Natural killer cell (primary cell): Measurements from ENCODE around the gene SPATS2L. TPM values are rescaled to one million over a fixed set of nuclear protein-coding genes. Genes with fewer than 3 reads are reported as not detected.

ENCODE experiments used
- ATAC-seq, 3 donors: fragments of 150-1000 bp in 2 of 3; fragments of 200-7000 bp in 1 of 3; cut with Tn5 transposase; 1 replicate in 1 of 3; 2 replicates in 2 of 3; pipeline ENCODE4 v1.10.0; 2021; ENCODE audit warnings: mild to moderate bottlenecking in 2 of 3, moderate library complexity in 2 of 3
- DNase-seq, 2 donors: peaks; one replicate each; pipeline versions ENCODE4 v3.0.0 to v3.0.0-alpha.2; 2013 to 2021; ENCODE audit warnings: mixed read lengths in 1 of 2
- H3K27ac ChIP-seq: one replicate; pipeline ENCODE4 v1.5.1; 2013; ENCODE audit warnings: mild to moderate bottlenecking, low read length
- H3K27me3 ChIP-seq: one replicate; pipeline ENCODE4 v1.6.1; 2013; ENCODE audit warnings: low read length; ENCODE audit not compliant: control insufficient read depth, insufficient read depth
- H3K36me3 ChIP-seq: one replicate; pipeline ENCODE4 v1.6.1; 2013; ENCODE audit warnings: low read length; ENCODE audit not compliant: control insufficient read depth, insufficient read depth
- H3K4me1 ChIP-seq: one replicate; pipeline ENCODE4 v1.6.1; 2013; ENCODE audit warnings: low read length; ENCODE audit not compliant: control insufficient read depth, insufficient read depth
- H3K4me3 ChIP-seq: one replicate; pipeline ENCODE4 v1.5.1; 2013; ENCODE audit warnings: low read length
- H3K9me3 ChIP-seq: one replicate; pipeline ENCODE4 v1.6.1; 2013; ENCODE audit warnings: low read length; ENCODE audit not compliant: control insufficient read depth, insufficient read depth
- H3K27ac Mint-ChIP-seq, 2 donors: one replicate each; pipeline ENCODE4 v1.8.0; 2022; ENCODE audit warnings: mild to moderate bottlenecking in 2 of 2, mixed read lengths in 2 of 2, moderate library complexity in 1 of 2
- H3K27me3 Mint-ChIP-seq, 2 donors: one replicate each; pipeline ENCODE4 v1.8.0; 2022; ENCODE audit warnings: low read depth in 2 of 2, mixed read lengths in 2 of 2
- H3K36me3 Mint-ChIP-seq: one replicate; pipeline ENCODE4 v1.8.0; 2022; ENCODE audit warnings: mixed read lengths
- H3K4me1 Mint-ChIP-seq, 2 donors: one replicate each; pipeline ENCODE4 v1.8.0; 2022; ENCODE audit warnings: mixed read lengths in 2 of 2
- H3K4me3 Mint-ChIP-seq: one replicate; pipeline ENCODE4 v1.8.0; 2022; ENCODE audit warnings: mild to moderate bottlenecking, moderate library complexity, mixed read lengths
- H3K9me3 Mint-ChIP-seq, 2 donors: one replicate each; pipeline ENCODE4 v1.8.0; 2022; ENCODE audit warnings: mixed read lengths in 2 of 2
- CTCF ChIP-seq: fragments of 200-600 bp; IDR thresholded peaks from one replicate; pipeline ENCODE4 v1.8.0; 2022; ENCODE audit warnings: antibody characterized with exemption
- WGBS: methylation state at CpG from one replicate; pipeline ENCODE4 v1.1.7; 2013; ENCODE audit warnings: missing lambda C conversion rate; ENCODE audit not compliant: insufficient coverage; 5-methylcytosine and 5-hydroxymethylcytosine counted together
- intact Hi-C: fragments of 100-400 bp; cut with micrococcal nuclease; formaldehyde crosslinking; loops from one replicate; pipeline ENCODE4 v1.14.2; 2022
- total RNA-seq, 4 donors: library from RNA; stranded (reverse); fragments of 120-200 nt in 1 of 4; gene quantifications; one replicate each; pipeline versions ENCODE4 v1.2.3 to v1.2.4, GENCODE V29; 2013 to 2022

The SPATS2L gene
- total RNA-seq, 3 donors from 2014 or later (not counting 1 experiment from before 2014, with no cell fraction given): 3.8 to 10.9 (median 4.4) TPM

- Histone ChIP-seq H3K4me3 (no peak overlapping the region), H3K4me1 (no peaks in the 10 kb centered on the region), H3K36me3 (no peaks in the 10 kb centered on the region), H3K27me3 (no peaks in the 10 kb centered on the region), H3K27ac (no peak overlapping the region), H3K9me3 (no peaks in the 10 kb centered on the region)
- no peak for TF ChIP-seq CTCF
- ATAC-seq (no peak), DNase-seq (no peak)
- Mint-ChIP-seq H3K4me3 (no peak overlapping the region), H3K27me3 (no peaks in the 10 kb centered on the region), H3K27ac (no peak overlapping the region), H3K36me3 (no peaks in the 10 kb centered on the region), H3K9me3 (no peaks in the 10 kb centered on the region), H3K4me1 (no peaks in the 10 kb centered on the region)
- intact Hi-C loops: no loop called here
- WGBS: 95% methylated on average over 3 of the region's 3 CpGs
These were observed 23.3 kb downstream of the SPATS2L start for GRCh38 chr2:200329798-200330197.

- Mint-ChIP-seq H3K36me3 (no peaks in the 10 kb centered on the region), H3K9me3 (no peaks in the 10 kb centered on the region), H3K27ac (no peak overlapping the region), H3K4me1 (no peaks in the 10 kb centered on the region), H3K4me3 (no peak overlapping the region), H3K27me3 (no peaks in the 10 kb centered on the region)
- no peaks in the 10 kb centered on the region for H3K27me3 ChIP-seq
- H3K4me1 ChIP-seq: no peaks in the 10 kb centered on the region
- intact Hi-C loops: no loop called here
- no peak overlapping the region for H3K27ac ChIP-seq
- TF ChIP-seq CTCF: no peak
- no peak for DNase-seq
- no peaks in the 10 kb centered on the region for H3K36me3 ChIP-seq
- ATAC-seq: no peak
- H3K4me3 ChIP-seq: no peak overlapping the region
- WGBS: 89% methylated on average over 3 of the region's 5 CpGs
- no peaks in the 10 kb centered on the region for H3K9me3 ChIP-seq
These were observed 24.0 kb downstream of the SPATS2L start for GRCh38 chr2:200330351-200331060.

DNA sequence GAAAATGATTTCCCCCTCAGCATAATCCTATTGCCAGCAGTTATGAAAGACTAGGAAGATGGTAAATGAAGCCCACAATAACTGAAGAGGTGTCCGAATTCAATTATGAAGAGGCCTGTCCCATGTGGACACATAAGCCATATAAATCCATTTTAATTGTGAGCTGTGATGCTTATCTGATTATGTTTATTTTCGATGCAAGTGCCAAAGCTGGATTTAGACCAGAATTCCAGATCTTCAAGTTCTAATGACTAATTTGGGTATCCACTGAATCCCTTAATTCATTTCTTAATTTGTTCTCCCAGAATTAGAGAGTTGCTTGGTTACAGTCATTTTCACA lies 24.5 kb downstream of the SPATS2L start:
- no peak for DNase-seq
- no peaks in the 10 kb centered on the region for H3K4me1 ChIP-seq
- no peaks in the 10 kb centered on the region for H3K9me3 ChIP-seq
- no peaks in the 10 kb centered on the region for H3K36me3 Mint-ChIP-seq
- H3K4me1 Mint-ChIP-seq: no peaks in the 10 kb centered on the region
- H3K27ac ChIP-seq: no peak overlapping the region
- no peaks in the 10 kb centered on the region for H3K27me3 Mint-ChIP-seq
- intact Hi-C loops: no loop called here
- H3K4me3 Mint-ChIP-seq: no peak overlapping the region
- no peak for TF ChIP-seq CTCF
- no peaks in the 10 kb centered on the region for H3K36me3 ChIP-seq
- WGBS: 100% methylated on average over 2 of the region's 2 CpGs
- no peaks in the 10 kb centered on the region for H3K27me3 ChIP-seq
- no peak overlapping the region for H3K4me3 ChIP-seq
- H3K9me3 Mint-ChIP-seq: no peaks in the 10 kb centered on the region
- no peak overlapping the region for H3K27ac Mint-ChIP-seq
- ATAC-seq: no peak

DNA sequence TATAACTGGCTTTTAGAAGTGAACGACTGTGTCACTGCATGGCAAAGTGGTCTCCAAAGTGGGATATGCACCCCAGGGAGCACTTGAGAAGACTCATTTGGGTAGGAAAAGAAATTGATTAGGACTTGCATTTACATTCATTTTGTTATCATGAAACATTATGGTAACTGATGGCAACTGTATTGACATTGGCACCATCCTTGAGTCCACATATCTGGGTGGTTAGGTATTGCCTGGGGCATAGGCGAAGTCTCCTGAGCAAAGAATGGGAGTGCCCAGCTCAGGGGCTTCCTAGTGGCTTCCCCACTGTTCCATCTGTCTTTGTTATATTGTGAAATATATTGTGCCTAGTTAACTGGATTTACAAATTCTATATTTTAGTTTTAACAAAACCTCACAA lies 29.2 kb downstream of the SPATS2L start:
- Mint-ChIP-seq H3K27ac (no peak overlapping the region), H3K4me1 (peaks cover 0 to 5% of the 10 kb centered on the region in 2 donors), H3K4me3 (no peak overlapping the region), H3K9me3 (no peaks in the 10 kb centered on the region), H3K36me3 (no peaks in the 10 kb centered on the region), H3K27me3 (no peaks in the 10 kb centered on the region)
- no peak for ATAC-seq
- intact Hi-C loops: no loop called here
- no peak for TF ChIP-seq CTCF
- no peaks in the 10 kb centered on the region for H3K4me1 ChIP-seq
- H3K27me3 ChIP-seq: no peaks in the 10 kb centered on the region
- no peak overlapping the region for H3K27ac ChIP-seq
- H3K4me3 ChIP-seq: no peak overlapping the region
- H3K9me3 ChIP-seq: no peaks in the 10 kb centered on the region
- H3K36me3 ChIP-seq: no peaks in the 10 kb centered on the region
- no peak for DNase-seq
- WGBS: 93% methylated on average over 2 of the region's 2 CpGs
